Measurements from ENCODE around the gene LLPH.

DNA sequence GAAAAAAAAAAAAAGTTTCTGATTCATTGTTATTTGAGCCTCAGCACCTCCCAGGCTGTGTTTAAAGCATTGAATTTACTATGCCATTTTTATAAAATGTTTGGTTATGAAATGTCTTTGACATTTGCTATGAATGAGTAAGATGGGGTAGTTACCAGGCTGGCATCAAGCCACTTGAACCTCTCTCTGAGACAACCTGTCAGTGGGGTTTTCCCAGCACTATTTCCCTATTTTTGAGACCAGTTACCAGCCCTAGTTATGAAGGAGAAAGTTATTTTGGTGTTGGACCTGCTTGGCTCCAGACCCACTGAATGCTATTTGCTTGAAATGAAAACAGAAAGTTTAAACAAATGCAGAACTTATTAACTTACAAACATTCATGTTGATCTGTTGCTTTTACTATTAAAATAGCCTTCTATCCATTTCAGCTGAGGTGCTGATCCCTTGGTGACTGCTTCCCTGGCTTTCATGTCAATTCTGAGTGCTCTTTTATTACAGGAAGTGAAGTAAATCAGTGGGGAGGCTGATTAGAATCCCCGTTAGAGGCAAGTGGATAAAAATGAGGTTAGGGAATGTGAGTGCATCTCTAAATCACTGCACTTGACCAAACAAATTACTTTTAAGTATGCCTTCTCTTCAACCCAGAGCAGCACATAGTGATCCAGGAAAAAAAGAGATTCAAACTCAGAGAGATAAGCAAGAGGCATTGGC, 37.8 kb downstream of the LLPH start:
- TF ChIP-seq FOXM1 (IDR thresholded peaks at IDR 0.05; ENCODE audit: borderline replicate concordance, low read depth), result no peak
- no peak for TF ChIP-seq TAF1 (IDR thresholded peaks at IDR 0.05; ENCODE audit: low read depth)
- TF ChIP-seq EGR1 (IDR thresholded peaks at IDR 0.05), result no peak
- TF ChIP-seq, protein P1, sequence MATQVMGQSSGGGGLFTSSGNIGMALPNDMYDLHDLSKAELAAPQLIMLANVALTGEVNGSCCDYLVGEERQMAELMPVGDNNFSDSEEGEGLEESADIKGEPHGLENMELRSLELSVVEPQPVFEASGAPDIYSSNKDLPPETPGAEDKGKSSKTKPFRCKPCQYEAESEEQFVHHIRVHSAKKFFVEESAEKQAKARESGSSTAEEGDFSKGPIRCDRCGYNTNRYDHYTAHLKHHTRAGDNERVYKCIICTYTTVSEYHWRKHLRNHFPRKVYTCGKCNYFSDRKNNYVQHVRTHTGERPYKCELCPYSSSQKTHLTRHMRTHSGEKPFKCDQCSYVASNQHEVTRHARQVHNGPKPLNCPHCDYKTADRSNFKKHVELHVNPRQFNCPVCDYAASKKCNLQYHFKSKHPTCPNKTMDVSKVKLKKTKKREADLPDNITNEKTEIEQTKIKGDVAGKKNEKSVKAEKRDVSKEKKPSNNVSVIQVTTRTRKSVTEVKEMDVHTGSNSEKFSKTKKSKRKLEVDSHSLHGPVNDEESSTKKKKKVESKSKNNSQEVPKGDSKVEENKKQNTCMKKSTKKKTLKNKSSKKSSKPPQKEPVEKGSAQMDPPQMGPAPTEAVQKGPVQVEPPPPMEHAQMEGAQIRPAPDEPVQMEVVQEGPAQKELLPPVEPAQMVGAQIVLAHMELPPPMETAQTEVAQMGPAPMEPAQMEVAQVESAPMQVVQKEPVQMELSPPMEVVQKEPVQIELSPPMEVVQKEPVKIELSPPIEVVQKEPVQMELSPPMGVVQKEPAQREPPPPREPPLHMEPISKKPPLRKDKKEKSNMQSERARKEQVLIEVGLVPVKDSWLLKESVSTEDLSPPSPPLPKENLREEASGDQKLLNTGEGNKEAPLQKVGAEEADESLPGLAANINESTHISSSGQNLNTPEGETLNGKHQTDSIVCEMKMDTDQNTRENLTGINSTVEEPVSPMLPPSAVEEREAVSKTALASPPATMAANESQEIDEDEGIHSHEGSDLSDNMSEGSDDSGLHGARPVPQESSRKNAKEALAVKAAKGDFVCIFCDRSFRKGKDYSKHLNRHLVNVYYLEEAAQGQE (IDR thresholded peaks at IDR 0.05; ENCODE audit: low read depth), result no peak
- TF ChIP-seq, protein P2, sequence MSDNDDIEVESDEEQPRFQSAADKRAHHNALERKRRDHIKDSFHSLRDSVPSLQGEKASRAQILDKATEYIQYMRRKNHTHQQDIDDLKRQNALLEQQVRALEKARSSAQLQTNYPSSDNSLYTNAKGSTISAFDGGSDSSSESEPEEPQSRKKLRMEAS (IDR thresholded peaks at IDR 0.05), result no peak
- TF ChIP-seq EP300 (IDR thresholded peaks at IDR 0.05; ENCODE audit: borderline replicate concordance), result no peak
- TF ChIP-seq TEAD4 (IDR thresholded peaks at IDR 0.05), result no peak
